Right atrium auricular region (tissue), 2 donors: ENCODE results near the gene EPHA3. TPM values are rescaled to one million over a fixed set of nuclear protein-coding genes. Genes with fewer than 3 reads are reported as not detected.

ENCODE experiments used
- DNase-seq: peaks from one replicate; pipeline ENCODE4 v3.0.0-alpha.2; 2019; ENCODE audit warnings: low spot score
- H3K27ac ChIP-seq, 2 donors: fragments of 200-600 bp; sonication (generic); 1 replicate in 1 of 2; 2 replicates in 1 of 2; pipeline ENCODE4 v1.5.1; 2016 to 2019
- H3K27me3 ChIP-seq, 2 donors: fragments of 200-600 bp; sonication (generic); one replicate each; pipeline versions ENCODE4 v1.5.1 to v1.6.0; 2017 to 2019
- H3K36me3 ChIP-seq: fragments of 200-600 bp; sonication (generic); one replicate; pipeline ENCODE4 v1.5.1; 2016
- H3K4me1 ChIP-seq, 2 donors: fragments of 200-600 bp; sonication (generic); one replicate each; pipeline versions ENCODE4 v1.5.1 to v1.6.0; 2017 to 2019
- H3K4me3 ChIP-seq, 2 donors: fragments of 200-600 bp; sonication (generic); 1 replicate in 1 of 2; 2 replicates in 1 of 2; pipeline ENCODE4 v1.5.1; 2017 to 2019; ENCODE audit warnings: mild to moderate bottlenecking in 1 of 2, moderate library complexity in 1 of 2
- H3K9me3 ChIP-seq, 2 donors: fragments of 200-600 bp; sonication (generic); one replicate each; pipeline ENCODE4 v1.5.1; 2019
- total RNA-seq, 2 donors: library from RNA; depleted of rRNA; stranded (reverse); fragments of >200 nt; gene quantifications; one replicate each; pipeline ENCODE4 v1.1.0, GENCODE V29; 2016
- TF ChIP-seq, protein P1 (sequence below), 2 donors: fragments of 200-600 bp; sonication (generic); IDR thresholded peaks; one replicate each; pipeline ENCODE4 v1.5.1; 2019; ENCODE audit warnings: antibody characterized with exemption in 2 of 2

Gene EPHA3
- total RNA-seq, 2 donors from 2014 or later, result 5.3 to 5.4 TPM

- H3K9me3 ChIP-seq, result no peaks in the 10 kb centered on the region
- DNase-seq, result no peak
- H3K4me1 ChIP-seq, result no peaks in the 10 kb centered on the region
- H3K4me3 ChIP-seq, result no peak overlapping the region
- no peaks in the 10 kb centered on the region for H3K36me3 ChIP-seq
- TF ChIP-seq, protein P1, sequence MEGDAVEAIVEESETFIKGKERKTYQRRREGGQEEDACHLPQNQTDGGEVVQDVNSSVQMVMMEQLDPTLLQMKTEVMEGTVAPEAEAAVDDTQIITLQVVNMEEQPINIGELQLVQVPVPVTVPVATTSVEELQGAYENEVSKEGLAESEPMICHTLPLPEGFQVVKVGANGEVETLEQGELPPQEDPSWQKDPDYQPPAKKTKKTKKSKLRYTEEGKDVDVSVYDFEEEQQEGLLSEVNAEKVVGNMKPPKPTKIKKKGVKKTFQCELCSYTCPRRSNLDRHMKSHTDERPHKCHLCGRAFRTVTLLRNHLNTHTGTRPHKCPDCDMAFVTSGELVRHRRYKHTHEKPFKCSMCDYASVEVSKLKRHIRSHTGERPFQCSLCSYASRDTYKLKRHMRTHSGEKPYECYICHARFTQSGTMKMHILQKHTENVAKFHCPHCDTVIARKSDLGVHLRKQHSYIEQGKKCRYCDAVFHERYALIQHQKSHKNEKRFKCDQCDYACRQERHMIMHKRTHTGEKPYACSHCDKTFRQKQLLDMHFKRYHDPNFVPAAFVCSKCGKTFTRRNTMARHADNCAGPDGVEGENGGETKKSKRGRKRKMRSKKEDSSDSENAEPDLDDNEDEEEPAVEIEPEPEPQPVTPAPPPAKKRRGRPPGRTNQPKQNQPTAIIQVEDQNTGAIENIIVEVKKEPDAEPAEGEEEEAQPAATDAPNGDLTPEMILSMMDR (IDR thresholded peaks at IDR 0.05), result no peak
- no peaks in the 10 kb centered on the region for H3K27me3 ChIP-seq
- no peak overlapping the region for H3K27ac ChIP-seq
Measured at GRCh38 chr3:89426060-89426459, 318.6 kb downstream of the EPHA3 start.

GRCh38 chr3:89434621-89435380 is 327.4 kb downstream of the EPHA3 start:
- TF ChIP-seq, protein P1 (IDR thresholded peaks at IDR 0.05), result no peak

DNA sequence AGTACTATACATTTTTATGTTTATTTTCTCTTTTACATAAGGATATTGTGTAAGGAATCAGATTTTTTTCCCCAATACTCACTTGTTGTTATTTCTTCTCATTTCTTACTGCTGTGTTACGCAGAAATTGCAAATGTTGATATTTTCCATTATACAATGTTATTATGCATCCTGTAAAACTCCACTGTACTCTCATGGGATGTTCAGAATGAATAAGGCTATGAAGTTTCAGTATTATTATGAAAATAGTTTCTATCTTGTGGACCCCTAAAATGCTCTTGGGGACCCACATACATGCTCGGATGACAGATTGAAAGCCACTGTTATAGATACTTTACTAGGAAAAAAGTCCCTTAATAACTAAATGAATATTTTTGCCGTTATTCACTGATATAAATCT is 329.4 kb downstream of the EPHA3 start:
- Histone ChIP-seq H3K27ac (no peak overlapping the region), H3K4me3 (no peak overlapping the region), H3K36me3 (no peaks in the 10 kb centered on the region), H3K9me3 (no peaks in the 10 kb centered on the region), H3K27me3 (no peaks in the 10 kb centered on the region), H3K4me1 (no peaks in the 10 kb centered on the region)
- TF ChIP-seq, protein P1 (IDR thresholded peaks at IDR 0.05), result no peak
- DNase-seq, result no peak

More at GRCh38 chr3:89434621-89435380, 327.4 kb downstream of the EPHA3 start:
- no peak for DNase-seq
- H3K27ac ChIP-seq, result no peak overlapping the region
- H3K27me3 ChIP-seq, result no peaks in the 10 kb centered on the region
- no peaks in the 10 kb centered on the region for H3K4me1 ChIP-seq
- H3K4me3 ChIP-seq, result no peak overlapping the region
- no peaks in the 10 kb centered on the region for H3K9me3 ChIP-seq
- H3K36me3 ChIP-seq, result no peaks in the 10 kb centered on the region

DNA sequence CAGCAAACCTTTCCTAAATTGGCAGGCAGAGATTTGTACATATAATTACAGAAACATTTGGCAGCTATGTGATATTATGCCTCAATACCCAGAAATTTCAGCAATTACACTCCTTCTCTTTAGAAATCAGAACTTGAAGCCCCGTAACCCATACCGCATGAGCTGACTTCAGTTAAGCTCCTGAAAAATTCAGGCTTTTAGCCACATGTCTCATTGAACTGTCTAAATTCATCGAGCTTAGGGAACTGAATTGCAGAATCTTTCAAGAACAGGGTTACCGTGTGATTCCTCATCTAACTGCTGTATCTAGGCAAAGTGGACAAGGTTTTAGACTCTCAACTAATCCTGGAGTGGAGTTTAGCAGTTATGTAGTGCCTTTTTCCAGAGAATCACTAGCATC is 333.0 kb downstream of the EPHA3 start:
- no peaks in the 10 kb centered on the region for H3K27me3 ChIP-seq
- H3K4me1 ChIP-seq, result no peaks in the 10 kb centered on the region
- no peak overlapping the region for H3K27ac ChIP-seq
- no peaks in the 10 kb centered on the region for H3K36me3 ChIP-seq
- no peak for DNase-seq
- H3K9me3 ChIP-seq, result no peaks in the 10 kb centered on the region
- TF ChIP-seq, protein P1 (IDR thresholded peaks at IDR 0.05), result no peak
- no peak overlapping the region for H3K4me3 ChIP-seq

DNA sequence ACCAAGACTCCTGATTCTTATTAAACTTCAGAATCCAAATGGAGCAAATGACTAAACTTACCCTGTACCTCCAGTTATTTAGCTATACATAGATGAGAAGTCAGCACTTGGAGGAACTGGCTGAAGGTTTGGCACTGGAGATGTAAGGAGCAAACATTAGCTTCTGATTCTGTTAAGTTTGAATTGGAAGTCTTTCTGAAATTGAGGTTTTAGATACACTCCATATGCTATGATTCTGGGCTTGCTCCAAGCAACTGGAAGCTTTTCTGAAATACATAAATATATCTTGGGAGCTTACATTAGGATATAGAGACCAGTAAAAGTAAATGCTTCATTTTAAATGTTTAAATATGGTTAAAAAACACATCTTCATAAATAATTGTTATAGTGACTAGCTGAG is 333.7 kb downstream of the EPHA3 start:
- H3K27ac ChIP-seq, result no peak overlapping the region
- H3K4me3 ChIP-seq, result no peak overlapping the region
- H3K4me1 ChIP-seq, result no peaks in the 10 kb centered on the region
- no peak for DNase-seq
- H3K9me3 ChIP-seq, result no peaks in the 10 kb centered on the region
- H3K27me3 ChIP-seq, result no peaks in the 10 kb centered on the region
- H3K36me3 ChIP-seq, result no peaks in the 10 kb centered on the region
- TF ChIP-seq, protein P1 (IDR thresholded peaks at IDR 0.05), result no peak

DNA sequence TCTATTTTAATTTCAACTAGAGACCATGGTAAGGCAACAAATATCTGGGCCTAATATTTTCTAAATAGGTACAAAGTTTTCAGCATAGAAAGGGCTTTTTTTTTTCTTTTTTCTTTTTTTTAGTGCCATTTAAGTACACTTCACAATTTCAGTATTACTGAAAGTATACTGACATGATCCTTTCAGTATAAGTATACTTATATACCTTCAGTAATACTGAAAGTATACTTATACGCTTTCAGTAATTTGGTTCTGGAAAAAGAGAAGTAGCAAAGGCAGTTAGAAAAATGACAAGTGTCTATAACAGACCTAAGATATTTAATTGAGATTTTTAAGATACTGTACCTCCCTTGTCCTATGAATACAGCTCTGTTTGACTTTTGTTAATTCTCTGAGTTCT is 339.2 kb downstream of the EPHA3 start:
- H3K27ac ChIP-seq, result no peak overlapping the region
- TF ChIP-seq, protein P1 (IDR thresholded peaks at IDR 0.05), result no peak
- H3K36me3 ChIP-seq, result no peaks in the 10 kb centered on the region
- no peaks in the 10 kb centered on the region for H3K27me3 ChIP-seq
- DNase-seq, result no peak
- H3K9me3 ChIP-seq, result no peaks in the 10 kb centered on the region
- H3K4me1 ChIP-seq, result no peaks in the 10 kb centered on the region
- H3K4me3 ChIP-seq, result no peak overlapping the region
